Endothelial cell of umbilical vein (primary cell): ENCODE results near the gene CD248. TPM values are rescaled to one million over a fixed set of nuclear protein-coding genes. Genes with fewer than 3 reads are reported as not detected.

Experiments
- BruUV-seq: library from RNA; stranded (reverse); fragments of 400-500 nt; replicated peaks from 2 replicates; lab custom pipeline; 2021; lab: Mats Ljungman, UMichigan
- CTCF ChIA-PET: fragments of 300-600, 350-600 bp; sonication (Branson Sonifier 250); formaldehyde crosslinking; loops from one replicate; lab custom pipeline; 2021; ENCODE audit warnings: antibody characterized with exemption, inconsistent platforms; lab: Charles Lee
- POLR2A ChIA-PET: fragments of 300-600, 350-600 bp; sonication (Branson Sonifier 250); formaldehyde crosslinking; loops from one replicate; lab custom pipeline; 2021; ENCODE audit warnings: antibody characterized with exemption, inconsistent platforms; lab: Charles Lee
- DNase-seq: peaks from one replicate; pipeline ENCODE4 v3.0.0-alpha.2; 2011; ENCODE audit warnings: low read depth, low spot score
- FAIRE-seq: peaks from 2 replicates; lab custom pipeline; 2011; peaks lifted over from hg19 to GRCh38; lab: Jason Lieb, UNC
- H2AFZ ChIP-seq: 2 replicates; pipeline ENCODE4 v1.6.0; 2012; ENCODE audit warnings: low read depth, low read length, control low read depth, inconsistent platforms
- H3K27ac ChIP-seq: 2 replicates; pipeline ENCODE4 v1.5.1; 2011; ENCODE audit warnings: low read depth, mild to moderate bottlenecking, control low read depth, low read length, moderate library complexity; ENCODE audit not compliant: insufficient read depth
- H3K27me3 ChIP-seq, 2 experiments: 2 replicates each; pipeline versions ENCODE4 v1.6.0 to v1.6.1; 2011; ENCODE audit warnings: low read length in 2 of 2, mixed read lengths in 1 of 2; ENCODE audit not compliant: control insufficient read depth in 2 of 2, insufficient read depth in 2 of 2
- H3K36me3 ChIP-seq, 2 experiments: 2 replicates in 1 of 2; 3 replicates in 1 of 2; pipeline ENCODE4 v1.5.1; 2011; ENCODE audit warnings: low read length in 2 of 2, mild to moderate bottlenecking in 1 of 2, moderate library complexity in 1 of 2; ENCODE audit not compliant: control insufficient read depth in 2 of 2, insufficient read depth in 2 of 2; ENCODE audit errors: extremely low read depth in 1 of 2
- H3K4me1 ChIP-seq: 3 replicates; pipeline ENCODE4 v1.5.1; 2011; ENCODE audit warnings: mild to moderate bottlenecking, low read length; ENCODE audit not compliant: control insufficient read depth, insufficient read depth; ENCODE audit errors: extremely low read depth
- H3K4me2 ChIP-seq: 2 replicates; pipeline ENCODE4 v1.6.1; 2011; ENCODE audit warnings: low read length, control low read depth, mixed read lengths; ENCODE audit not compliant: insufficient read depth
- H3K4me3 ChIP-seq, 3 experiments: fragments of 200-600 bp in 1 of 3; sonication (generic), shearing (Covaris generic) in 1 of 3; replicated peaks in 1 of 3; 2 replicates each; pipeline ENCODE4 v1.5.1; 2011 to 2016; ENCODE audit warnings: control low read depth in 3 of 3, low read length in 3 of 3, mild to moderate bottlenecking in 2 of 3, inconsistent platforms in 1 of 3, low read depth in 1 of 3, moderate library complexity in 1 of 3; ENCODE audit not compliant: insufficient read depth in 1 of 3
- H3K79me2 ChIP-seq: 2 replicates; pipeline ENCODE4 v1.6.0; 2012; ENCODE audit warnings: low read length, inconsistent platforms; ENCODE audit not compliant: control insufficient read depth, insufficient read depth
- H3K9ac ChIP-seq: replicated peaks from 2 replicates; pipeline ENCODE3; 2011; ENCODE audit warnings: low read length, control low read depth; ENCODE audit not compliant: insufficient read depth; ENCODE audit errors: extremely low read depth
- H3K9me1 ChIP-seq: replicated peaks from 3 replicates; pipeline ENCODE4 v1.6.0; 2011; ENCODE audit warnings: mild to moderate bottlenecking, low read length; ENCODE audit not compliant: control insufficient read depth, insufficient read depth; ENCODE audit errors: extremely low read depth
- H3K9me3 ChIP-seq: replicated peaks from 2 replicates; pipeline ENCODE4 v1.5.1; 2012; ENCODE audit warnings: low read length, inconsistent platforms; ENCODE audit not compliant: control insufficient read depth, insufficient read depth
- H4K20me1 ChIP-seq: replicated peaks from 2 replicates; pipeline ENCODE3; 2011; ENCODE audit warnings: mild to moderate bottlenecking, low read length; ENCODE audit not compliant: control insufficient read depth, insufficient read depth; ENCODE audit errors: extremely low read depth
- CTCF ChIP-seq, 2 donors: IDR thresholded peaks; 1 replicate in 1 of 2; 2 replicates in 1 of 2; pipeline ENCODE4 v1.5.1; 2011; ENCODE audit warnings: low read length in 2 of 2, mild to moderate bottlenecking in 2 of 2, moderate library complexity in 2 of 2, control low read depth in 1 of 2, inconsistent platforms in 1 of 2, low read depth in 1 of 2; ENCODE audit not compliant: insufficient read depth in 1 of 2; ENCODE audit errors: extremely low read depth in 1 of 2
- EZH2 ChIP-seq: IDR thresholded peaks from 2 replicates; pipeline ENCODE4 v1.6.1; 2012; ENCODE audit warnings: borderline replicate concordance, low read depth, mild to moderate bottlenecking, moderate library complexity, low read length, inconsistent platforms; ENCODE audit not compliant: severe bottlenecking
- FOS ChIP-seq: IDR thresholded peaks from 2 replicates; pipeline ENCODE4 v1.6.1; 2011; ENCODE audit warnings: mild to moderate bottlenecking, low read length, moderate library complexity, borderline replicate concordance; ENCODE audit not compliant: insufficient read depth
- GATA2 ChIP-seq: IDR thresholded peaks from 2 replicates; pipeline ENCODE4 v1.7.0; 2011; ENCODE audit warnings: low read depth, mild to moderate bottlenecking, moderate library complexity, mixed read lengths, low read length; ENCODE audit not compliant: insufficient read length, insufficient read depth
- JUN ChIP-seq: IDR thresholded peaks from 2 replicates; pipeline ENCODE4 v1.6.1; 2011; ENCODE audit warnings: borderline replicate concordance, low read depth; ENCODE audit not compliant: insufficient read length, insufficient read depth
- MAX ChIP-seq: IDR thresholded peaks from 2 replicates; pipeline ENCODE4 v1.6.1; 2011; ENCODE audit not compliant: insufficient read depth, insufficient read length
- MYC ChIP-seq: IDR thresholded peaks from one replicate; pipeline ENCODE4 v1.6.1; 2011; ENCODE audit warnings: mild to moderate bottlenecking, low read depth, low read length
- POLR2A ChIP-seq: IDR thresholded peaks from 2 replicates; pipeline ENCODE4 v1.6.1; 2012; ENCODE audit warnings: low read depth, mild to moderate bottlenecking, control low read depth, low read length
- POLR2AphosphoS5 ChIP-seq: IDR thresholded peaks from 2 replicates; pipeline ENCODE4 v1.6.1; 2012; ENCODE audit warnings: low read depth, mild to moderate bottlenecking, control low read depth, low read length, moderate library complexity; ENCODE audit not compliant: insufficient read depth
- dilution Hi-C: fragments of 300-500 bp; cut with MboI; formaldehyde crosslinking; loops from one replicate; pipeline ENCODE4 v1.15.0; 2019; ENCODE audit warnings: low sequenced_read_pairs; ENCODE audit not compliant: extremely low pct_ligation_motif_present
- intact Hi-C: fragments of 100-400 bp; cut with micrococcal nuclease; formaldehyde crosslinking; loops from one replicate; pipeline ENCODE4 v1.10.0; 2022
- polyA plus RNA-seq, 4 experiments: library from polyadenylated mRNA; depleted of rRNA in 3 of 4; stranded (reverse) in 3 of 4; unstranded in 1 of 4; fragments of >200 nt; gene quantifications; 2 replicates each; pipeline versions ENCODE4 v1.2.1 to v1.2.3, GENCODE V29; 2011 to 2012; ENCODE audit warnings: missing spikeins in 1 of 4
- total RNA-seq: library from RNA; stranded (reverse); gene quantifications from 2 replicates; pipeline ENCODE4 v1.2.3, GENCODE V29; 2021

Gene CD248
- total and polyA plus RNA-seq, 2 donors (not counting 3 experiments of a cell fraction or from before 2014, with no cell fraction given), result 0.10 TPM; not detected in 1

- Histone ChIP-seq H4K20me1 (no peaks in the 10 kb centered on the region), H3K79me2 (no peaks in the 10 kb centered on the region), H2AFZ (no peak overlapping the region), H3K27ac (no peak overlapping the region), H3K9ac (no peak overlapping the region), H3K4me1 (peaks cover 4% of the 10 kb centered on the region), H3K27me3 (peaks cover 6 to 7% of the 10 kb centered on the region in 2 experiments), H3K9me1 (no peaks in the 10 kb centered on the region), H3K36me3 (no peaks in the 10 kb centered on the region), H3K9me3 (no peaks in the 10 kb centered on the region), H3K4me2 (no peak overlapping the region), H3K4me3 (no peak overlapping the region)
- ChIA-PET CTCF (interaction anchor here (1.4 to 9.5 kb wide), 2 partner anchors 17 to 74 kb away, joined by 3 to 225 read pairs; partner anchors contain the start of gene RIN1), POLR2A (no interaction called here)
- no TSS peak for BruUV-seq
- FAIRE-seq, result no peak
- no peak for DNase-seq
- intact Hi-C loops, result no loop called here
- dilution Hi-C loops, result no loop called here
- no peak for TF ChIP-seq JUN
- TF ChIP-seq GATA2, result no peak
- TF ChIP-seq POLR2A, result no peak
- TF ChIP-seq FOS, result no peak
- no peak for TF ChIP-seq MAX
- no peak for TF ChIP-seq EZH2
- no peak for TF ChIP-seq POLR2AphosphoS5
- TF ChIP-seq CTCF (IDR thresholded peaks at IDR 0.05; ENCODE audit: extremely low read depth in 1 of 2, insufficient read depth in 1 of 2, low read depth in 1 of 2, low read length in 2 of 2), result no peak
- TF ChIP-seq MYC, result no peak
These were observed 1.4 kb downstream of the CD248 start for GRCh38 chr11:66315498-66315885.
